SU-DHL-6 (cell line): ENCODE data around the gene RMND1.
"Not testable (repeated sequence)": the region's sequence is repeated elsewhere in the genome, so short reads cannot be mapped to it uniquely, and the experiment has no call there.

Experiments used
- CTCF ChIP-seq: fragments of 200-600 bp; sonication (generic); IDR thresholded peaks from one replicate; pipeline ENCODE4 v1.5.1; 2017; ENCODE audit warnings: antibody characterized with exemption, mild to moderate bottlenecking, low read length, moderate library complexity; ENCODE audit not compliant: insufficient read depth, poor library complexity, severe bottlenecking
- EZH2phosphoT487 ChIP-seq: fragments of 200-600 bp; sonication (generic), shearing (Covaris generic); conservative IDR thresholded peaks from 2 replicates; pipeline ENCODE4 v1.6.1; 2018; ENCODE audit warnings: mild to moderate bottlenecking, antibody characterized with exemption, low read length, moderate library complexity, mixed read lengths

- TF ChIP-seq CTCF, EZH2phosphoT487: not testable (repeated sequence)
These were observed 94.9 kb downstream of the RMND1 start for GRCh38 chr6:151356983-151357382.
